Right lobe of liver (tissue), 4 donors: ENCODE data around the gene GPATCH11.

Experiments used
- POLR2A ChIP-seq: fragments of 450-650 bp; IDR thresholded peaks from one replicate; pipeline ENCODE4 v1.6.1; 2017; ENCODE audit warnings: antibody characterized with exemption, mild to moderate bottlenecking
- TF ChIP-seq, protein P1 (sequence below), 4 donors: fragments of 200-600 bp in 3 of 4; fragments of 450-650 bp in 1 of 4; IDR thresholded peaks; one replicate each; pipeline versions ENCODE4 v1.5.1 to v1.8.0; 2016 to 2022; ENCODE audit warnings: antibody characterized with exemption in 4 of 4, mild to moderate bottlenecking in 2 of 4
- donor health status: DM: no; HTN: no; CAD: no.
- donor health status: DM: no; HTN: no; CAD: no.
- donor health status: DM: no; HTN: yes; CAD: no.

DNA sequence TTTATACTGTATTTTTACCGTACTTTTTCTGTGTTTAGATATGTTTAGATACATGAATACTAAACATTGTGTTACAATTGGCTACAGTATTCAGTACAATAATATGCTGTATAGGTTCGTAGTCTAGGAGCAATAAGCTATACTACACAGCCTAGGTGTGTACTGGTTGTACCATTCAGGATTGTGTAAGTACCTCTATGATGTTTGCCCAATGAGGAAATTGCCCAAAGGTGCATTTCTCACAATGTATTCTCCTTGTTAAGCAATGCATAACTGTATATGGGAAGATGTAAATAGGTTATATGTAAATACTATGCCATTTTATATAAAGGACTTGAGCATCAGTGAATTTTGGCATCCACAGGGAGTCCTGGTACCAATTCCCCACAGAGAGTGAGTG, 61.7 kb downstream of the GPATCH11 start:
- TF ChIP-seq, protein P1, sequence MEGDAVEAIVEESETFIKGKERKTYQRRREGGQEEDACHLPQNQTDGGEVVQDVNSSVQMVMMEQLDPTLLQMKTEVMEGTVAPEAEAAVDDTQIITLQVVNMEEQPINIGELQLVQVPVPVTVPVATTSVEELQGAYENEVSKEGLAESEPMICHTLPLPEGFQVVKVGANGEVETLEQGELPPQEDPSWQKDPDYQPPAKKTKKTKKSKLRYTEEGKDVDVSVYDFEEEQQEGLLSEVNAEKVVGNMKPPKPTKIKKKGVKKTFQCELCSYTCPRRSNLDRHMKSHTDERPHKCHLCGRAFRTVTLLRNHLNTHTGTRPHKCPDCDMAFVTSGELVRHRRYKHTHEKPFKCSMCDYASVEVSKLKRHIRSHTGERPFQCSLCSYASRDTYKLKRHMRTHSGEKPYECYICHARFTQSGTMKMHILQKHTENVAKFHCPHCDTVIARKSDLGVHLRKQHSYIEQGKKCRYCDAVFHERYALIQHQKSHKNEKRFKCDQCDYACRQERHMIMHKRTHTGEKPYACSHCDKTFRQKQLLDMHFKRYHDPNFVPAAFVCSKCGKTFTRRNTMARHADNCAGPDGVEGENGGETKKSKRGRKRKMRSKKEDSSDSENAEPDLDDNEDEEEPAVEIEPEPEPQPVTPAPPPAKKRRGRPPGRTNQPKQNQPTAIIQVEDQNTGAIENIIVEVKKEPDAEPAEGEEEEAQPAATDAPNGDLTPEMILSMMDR (IDR thresholded peaks at IDR 0.05), result no peak
- no peak for TF ChIP-seq POLR2A
